HG03432 (cell line): ENCODE measurements around the gene AKT1.
"Not testable (repeated sequence)": the region's sequence is repeated elsewhere in the genome, so short reads cannot be mapped to it uniquely, and the experiment has no call there.

Source experiments
- ATAC-seq: cut with Tn5 transposase; IDR thresholded peaks from one replicate; pipeline ENCODE4 v1.9.1; 2021; ENCODE audit warnings: mild to moderate bottlenecking, moderate library complexity; ENCODE audit not compliant: unreplicated experiment

Gene AKT1

DNA sequence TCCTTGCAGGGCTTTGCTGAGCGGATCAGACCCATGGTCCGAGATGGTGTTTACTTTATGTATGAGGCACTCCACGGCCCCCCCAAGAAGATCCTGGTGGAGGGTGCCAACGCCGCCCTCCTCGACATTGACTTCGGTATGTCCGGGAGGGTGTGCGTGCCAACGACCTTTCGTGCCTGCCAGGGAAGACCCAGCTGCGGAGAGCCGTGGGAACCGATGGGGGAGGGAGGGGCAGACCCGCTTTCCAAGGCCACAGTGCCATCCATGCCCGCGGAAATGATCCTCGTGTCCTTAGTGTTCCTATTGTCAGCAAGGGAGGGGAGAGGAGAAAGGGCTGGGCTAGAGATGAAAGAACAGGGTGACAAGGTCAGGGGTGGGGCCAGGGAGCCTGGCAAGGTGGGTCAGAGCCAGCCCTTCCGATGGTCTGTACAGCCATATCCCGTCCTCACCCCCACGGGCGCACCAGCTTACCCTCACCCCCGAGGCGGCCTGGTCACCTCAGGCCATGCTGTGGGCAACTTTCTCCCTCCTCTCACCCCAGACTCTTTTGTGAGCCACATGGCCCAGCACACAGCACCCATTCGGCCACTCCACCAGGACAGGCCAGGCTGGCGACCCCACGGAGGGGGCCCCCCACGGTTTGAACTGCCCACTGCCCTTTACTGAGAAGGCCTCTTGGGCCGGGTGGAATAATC, 54.3 kb downstream of the AKT1 start:
- ATAC-seq, result no peak

DNA sequence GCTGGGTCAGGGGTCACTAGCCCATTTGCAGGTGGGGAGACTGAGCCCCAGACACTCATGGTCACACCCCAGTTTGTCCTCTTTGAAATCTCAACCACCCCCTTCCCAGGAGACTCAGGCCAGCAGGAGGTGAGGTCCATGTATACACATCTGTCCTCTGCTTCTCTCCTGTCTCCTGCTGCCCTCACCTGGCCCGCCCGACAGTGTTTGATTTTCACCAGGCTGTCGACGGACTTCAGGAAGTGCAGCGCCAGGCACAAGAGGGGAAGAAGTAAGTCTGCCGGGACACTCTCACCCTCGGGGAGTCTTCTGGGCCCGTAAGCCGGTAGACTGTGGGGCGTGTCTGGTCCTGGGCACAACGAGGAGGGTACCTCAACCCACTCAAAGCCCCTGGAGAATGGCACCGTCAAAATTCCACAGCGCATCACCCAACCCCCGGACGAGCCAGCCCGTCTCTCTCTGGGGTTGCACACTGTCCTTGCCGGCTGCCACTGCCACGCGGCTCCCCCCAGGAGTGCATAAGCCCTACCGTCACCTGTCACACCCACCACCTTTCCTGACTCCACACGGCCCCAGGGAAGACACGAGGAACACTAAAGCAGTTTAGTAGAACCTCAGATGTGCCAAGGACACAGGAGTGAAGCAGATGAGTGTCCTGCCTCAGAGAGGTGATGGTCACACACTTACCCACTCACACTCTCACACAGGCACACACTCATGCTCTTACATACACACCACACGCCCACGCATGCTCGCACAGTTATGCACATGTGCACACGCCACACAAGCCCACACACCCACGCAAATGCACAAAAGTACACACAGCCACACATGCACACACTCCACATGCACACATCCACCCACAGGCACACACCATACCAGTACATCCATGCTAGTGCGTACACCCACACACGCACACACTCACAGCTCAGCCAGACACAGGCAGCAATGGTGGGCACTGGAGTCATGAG, 55.7 kb downstream of the AKT1 start:
- no peak for ATAC-seq

DNA sequence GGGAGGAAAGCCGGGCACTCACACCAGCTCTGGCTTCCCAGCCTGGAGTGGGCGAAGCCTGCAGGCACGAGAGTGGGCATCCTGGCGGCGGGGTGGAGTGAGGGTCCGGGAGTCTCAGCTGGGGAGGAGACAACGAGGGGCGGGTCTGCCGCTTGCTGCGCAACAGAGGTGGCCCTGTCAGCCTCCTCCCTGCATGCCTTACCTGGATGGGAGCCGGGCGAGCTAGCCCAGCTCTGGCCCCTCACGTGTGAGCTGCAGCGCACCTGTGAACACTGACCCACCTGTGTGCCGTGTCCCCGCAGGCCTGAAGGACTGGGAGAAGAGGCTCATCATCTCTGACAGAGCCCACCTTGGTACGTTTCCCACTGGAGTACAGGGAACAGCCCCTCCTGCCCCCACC, 56.5 kb downstream of the AKT1 start:
- ATAC-seq, result no peak

DNA sequence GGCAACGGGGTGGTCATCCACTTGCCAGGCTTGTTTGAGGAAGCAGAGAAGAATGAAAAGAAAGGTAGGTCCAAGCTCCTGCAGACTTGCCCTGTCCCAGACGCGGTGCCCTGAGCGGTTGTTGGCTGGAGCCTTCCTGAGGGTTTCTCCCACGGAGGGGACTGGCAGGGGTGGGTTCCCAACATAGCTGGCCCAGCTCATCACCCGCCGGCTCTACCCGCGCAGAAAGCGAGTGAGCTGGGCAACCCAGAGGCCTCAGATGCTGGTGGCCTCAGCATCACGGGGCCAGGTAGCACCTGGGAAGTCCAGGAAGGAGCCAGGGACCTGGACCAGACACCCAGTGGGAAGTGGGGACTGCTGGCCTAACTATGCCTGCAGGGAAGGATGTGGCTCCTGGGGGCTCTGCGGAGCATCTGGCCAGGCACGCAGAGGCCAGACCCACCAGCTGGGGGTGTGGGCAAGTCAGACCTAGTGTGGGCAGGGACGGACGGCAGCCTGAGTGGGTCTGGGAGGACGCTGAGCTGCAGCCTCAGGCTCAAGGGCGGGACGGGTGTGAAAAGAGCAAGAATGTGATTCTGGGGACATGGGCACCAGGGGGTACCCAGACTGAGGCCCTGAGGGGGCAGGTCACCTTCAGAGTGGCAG, 57.1 kb downstream of the AKT1 start:
- no peak for ATAC-seq

DNA sequence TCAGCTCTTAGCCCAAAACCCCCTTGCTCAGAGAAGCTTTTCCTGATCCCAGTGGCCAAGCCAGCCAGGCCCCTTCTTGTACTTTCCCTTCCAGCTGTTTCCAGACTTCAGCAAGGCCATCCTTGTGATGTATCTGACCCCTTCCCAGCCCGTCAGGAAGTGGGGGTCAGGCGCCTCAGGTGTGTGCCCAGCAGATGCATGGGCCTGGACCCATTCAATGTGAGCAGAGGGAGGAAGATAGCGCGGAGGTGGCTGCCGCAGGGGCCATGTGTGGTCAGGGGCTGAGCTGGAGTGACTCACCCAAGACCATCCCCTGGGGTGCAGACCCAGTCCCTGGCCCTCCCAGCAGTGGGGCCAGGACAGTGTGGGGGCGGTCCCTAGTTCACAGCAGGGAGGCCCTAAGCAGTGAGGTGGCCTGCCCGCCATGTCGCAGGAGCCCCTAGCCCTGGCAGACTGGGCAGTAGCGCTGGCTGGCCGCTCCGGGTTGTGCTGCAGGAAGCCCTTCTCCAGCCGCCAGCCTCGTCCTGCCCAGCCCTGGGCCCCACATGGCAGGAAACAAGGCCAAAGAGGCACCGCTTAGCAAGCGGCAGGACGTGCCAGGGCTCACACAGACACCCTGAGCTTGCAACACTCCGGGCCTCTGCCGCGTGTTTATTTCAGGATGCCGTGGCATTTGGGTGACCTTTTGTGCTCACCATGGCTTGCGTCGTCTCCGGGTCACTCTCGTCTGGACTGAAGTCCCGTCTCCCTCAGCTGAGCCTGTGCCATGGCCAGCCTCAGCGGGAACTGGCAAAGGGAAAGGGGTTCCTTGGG, 59.5 kb downstream of the AKT1 start:
- ATAC-seq, result no peak

DNA sequence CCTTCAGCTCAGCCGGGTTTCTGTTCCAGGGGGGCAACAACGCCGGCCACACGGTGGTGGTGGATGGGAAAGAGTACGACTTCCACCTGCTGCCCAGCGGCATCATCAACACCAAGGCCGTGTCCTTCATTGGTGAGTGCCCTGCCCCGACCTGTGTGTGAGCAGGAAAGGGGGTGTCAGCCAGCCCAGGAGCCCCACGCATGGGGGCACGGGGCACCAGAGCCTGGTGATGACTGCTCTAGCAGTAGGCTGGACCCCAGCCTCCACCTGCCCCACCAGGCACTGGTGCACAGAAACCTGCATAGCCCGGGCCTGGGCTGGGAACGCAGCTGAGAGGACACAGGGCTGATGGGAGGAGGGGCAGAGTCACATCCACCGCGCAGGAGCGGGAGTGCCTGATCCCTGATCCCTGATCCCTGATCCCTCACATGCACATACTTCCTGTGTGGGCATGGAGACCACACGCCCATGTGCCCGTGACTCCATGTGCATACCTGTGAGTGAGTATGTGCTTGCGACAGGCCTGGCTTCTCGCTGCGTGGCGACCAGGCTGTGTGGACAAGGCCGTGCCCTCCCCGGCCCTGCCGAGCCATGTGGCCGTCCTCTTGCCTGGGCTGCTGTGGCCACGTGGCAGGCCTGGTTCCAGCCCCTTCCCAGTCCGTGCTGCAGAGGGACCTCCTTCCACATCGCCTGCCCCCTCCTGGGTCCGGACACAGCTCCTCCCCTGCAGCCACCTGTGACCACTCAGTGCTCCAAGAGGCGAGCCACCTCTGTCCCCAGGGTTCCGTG, 60.4 kb downstream of the AKT1 start:
- no peak for ATAC-seq

DNA sequence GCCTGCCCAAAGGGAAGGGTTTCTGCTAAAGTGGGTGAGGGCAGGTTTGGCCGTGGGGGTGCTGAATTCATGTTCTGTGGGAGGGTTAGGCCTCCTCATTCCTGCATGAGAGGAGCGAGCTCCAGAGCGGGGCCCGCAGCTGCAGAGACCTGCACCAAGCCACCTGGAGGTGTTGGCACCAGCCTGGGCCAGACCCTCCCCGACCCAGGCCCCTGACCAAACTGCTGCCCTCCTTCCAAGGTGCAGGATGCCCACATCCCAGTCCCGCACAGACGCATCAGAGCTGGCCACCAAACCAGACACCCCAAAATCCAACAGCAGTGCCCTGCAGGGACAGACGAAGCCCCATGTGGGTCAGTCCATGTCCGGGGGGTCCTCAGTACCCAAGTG, 61.0 kb downstream of the AKT1 start:
- no peak for ATAC-seq

DNA sequence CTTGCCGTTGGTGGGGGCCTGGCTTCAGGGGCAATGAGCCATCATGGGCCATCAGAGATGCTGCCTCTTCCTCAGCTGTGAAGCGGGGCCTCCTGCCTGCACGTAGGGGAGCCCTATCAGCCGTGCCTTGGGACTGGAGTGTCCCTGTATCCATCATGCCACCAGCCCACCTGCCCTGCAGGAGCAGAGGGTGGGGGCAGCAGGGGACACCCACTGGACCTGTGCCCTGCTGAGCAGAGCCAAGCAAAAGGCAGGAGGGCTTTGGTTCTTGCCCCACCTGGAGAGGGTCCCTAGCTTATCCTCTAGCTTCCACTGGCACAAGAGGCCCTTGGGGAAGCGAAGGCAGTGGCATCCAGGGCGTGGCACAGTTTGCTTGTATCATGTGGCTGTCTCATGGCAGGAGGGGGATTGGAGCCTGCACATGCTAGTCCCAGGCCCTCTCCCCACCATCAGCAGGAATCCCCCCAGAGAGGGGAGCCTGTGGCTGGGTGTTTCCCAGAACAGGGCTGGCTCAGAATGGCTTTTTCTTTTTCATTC, 61.4 kb downstream of the AKT1 start:
- ATAC-seq, result no peak

DNA sequence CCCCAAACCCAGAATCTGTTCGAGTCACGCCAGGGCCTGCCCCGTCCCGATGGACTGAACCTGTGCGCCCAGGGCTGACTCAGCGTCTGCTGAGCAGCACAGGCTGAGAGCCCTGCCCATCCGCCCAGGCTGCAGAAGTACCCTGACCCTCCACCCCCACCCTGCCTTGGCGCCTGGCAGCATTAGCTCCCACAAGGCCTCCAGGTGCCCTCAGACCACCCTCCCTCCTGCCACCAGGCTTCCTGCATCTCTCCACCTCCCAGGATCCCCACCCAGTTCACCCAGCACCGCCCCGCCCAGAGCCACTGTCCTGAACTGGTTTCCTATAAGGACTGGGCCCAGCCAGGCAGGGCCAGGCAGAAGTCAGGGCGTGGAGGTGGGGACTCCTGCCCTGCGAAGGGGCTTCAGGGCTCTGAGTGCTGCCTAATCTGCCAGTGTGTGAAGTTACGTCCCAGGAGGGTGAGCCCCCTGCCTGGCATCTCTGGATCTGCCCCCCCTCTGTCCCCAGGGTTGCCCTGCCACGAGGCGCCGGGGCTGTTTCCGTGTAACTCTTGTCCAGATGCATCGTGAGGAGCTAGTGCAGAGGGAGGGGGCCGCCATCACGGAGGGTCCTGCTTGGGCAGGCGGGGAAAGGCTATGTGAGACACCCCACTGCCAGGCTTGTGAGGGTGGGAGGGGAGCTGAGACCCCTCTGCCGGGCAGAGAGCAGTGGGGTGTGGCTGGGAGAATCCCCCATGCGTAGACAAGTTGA, 62.4 kb downstream of the AKT1 start:
- ATAC-seq, result no peak

DNA sequence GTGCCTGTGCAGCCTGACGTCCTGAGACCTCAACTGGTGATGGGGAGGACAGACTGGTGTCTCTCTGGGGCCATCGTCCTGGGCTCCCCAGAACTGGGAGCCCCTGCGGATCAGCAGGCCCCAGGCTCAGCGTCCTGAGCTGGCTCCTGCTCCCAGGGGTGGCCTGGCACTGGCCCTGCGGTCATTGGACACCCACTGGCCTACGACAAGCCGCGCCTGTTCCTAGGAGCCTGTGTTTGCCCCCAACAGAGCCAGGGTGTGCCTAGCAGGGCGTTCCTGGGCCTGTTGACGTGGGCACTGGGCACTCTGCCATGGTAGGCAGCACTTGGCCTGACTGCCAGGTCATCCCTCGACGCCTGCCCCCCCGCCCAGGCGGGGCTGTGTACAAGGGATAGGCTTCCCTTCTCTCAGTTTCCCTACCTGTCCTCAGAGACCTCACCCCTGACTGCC, 63.2 kb downstream of the AKT1 start:
- ATAC-seq, result no peak

DNA sequence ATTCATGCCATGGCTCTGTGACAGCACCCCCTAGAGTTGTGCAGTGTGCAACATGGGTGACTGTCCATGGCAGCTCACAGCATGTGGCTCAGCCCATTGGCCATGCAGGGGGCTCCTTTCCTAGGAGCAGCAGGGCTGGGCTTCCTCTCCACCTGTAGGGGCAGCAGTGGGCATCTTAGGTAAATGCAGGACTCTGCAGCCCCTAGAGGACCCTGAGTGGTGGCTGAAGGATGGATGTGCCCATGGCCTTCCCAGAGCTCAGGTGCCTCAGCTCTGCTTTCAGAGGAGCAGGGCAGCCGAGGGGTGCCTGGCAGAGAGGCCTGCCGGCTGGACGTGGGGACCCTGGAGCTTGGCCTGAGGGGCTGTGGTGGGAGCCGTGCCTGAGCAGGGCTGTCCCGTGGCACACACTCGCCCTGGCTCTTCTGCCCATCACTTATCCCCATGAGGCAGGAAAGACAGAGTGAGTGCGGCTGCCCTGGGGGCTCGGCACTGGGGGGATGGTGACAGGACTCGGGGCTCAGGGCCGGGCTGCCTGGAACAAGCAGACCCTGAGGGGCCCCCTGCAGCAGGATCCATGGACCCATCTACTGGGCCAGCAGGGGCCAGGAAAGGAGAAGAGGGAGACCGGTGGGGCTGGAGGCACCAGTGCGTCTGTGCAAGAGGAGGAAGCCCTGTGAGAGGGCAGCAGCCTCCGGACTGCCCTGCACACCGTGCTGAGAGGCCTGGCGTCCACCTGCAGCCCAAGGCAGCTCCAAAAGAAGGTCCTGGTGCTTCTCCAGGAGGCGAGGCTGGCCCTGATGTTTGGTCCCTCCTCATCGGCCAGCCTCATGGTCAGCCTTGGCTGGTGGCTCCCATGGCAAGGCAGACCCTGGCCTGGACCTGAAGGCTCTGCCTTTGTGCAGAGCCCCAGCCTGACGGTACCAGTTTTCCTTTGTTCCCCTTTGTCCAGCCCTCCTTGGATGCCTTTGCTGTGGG, 63.9 kb downstream of the AKT1 start:
- ATAC-seq, result no peak

DNA sequence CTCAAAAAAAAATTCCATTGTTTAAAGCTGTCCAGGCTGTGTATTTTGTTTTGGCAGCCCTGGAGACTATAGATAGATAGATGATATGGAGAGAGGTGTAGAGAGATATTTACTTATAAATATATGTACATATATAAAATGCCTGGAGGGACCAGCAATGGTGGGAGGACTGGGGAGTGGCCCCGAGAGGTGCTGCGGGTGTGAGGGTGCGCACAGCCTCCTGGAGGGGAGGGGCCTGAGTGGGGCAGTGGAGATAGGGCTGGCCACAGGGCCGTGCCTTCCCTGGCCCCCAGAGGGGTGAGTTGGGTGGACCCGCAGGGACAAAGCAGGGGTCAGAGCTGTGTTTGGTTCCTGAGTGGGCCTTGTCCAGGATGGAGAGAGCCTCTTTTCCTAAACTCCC, 65.1 kb downstream of the AKT1 start:
- ATAC-seq, result no peak

DNA sequence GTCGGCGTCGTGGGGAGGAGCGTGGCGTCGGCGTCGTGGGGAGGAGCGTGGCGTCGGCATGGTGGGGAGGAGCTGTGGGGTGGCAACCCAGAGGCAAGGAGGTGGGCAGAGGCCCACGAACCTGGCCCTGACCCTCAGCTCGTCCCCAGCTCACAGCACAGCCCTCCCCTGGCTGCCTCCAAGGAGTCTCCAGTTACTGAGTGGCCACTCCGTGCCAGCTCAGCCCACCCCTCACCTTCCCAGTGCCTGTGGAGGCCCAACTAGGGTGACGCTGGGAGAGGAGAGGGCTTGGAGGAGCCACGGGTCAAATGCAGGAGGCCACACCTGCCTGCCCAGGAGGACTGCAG, 65.7 kb downstream of the AKT1 start:
- ATAC-seq, result no peak

DNA sequence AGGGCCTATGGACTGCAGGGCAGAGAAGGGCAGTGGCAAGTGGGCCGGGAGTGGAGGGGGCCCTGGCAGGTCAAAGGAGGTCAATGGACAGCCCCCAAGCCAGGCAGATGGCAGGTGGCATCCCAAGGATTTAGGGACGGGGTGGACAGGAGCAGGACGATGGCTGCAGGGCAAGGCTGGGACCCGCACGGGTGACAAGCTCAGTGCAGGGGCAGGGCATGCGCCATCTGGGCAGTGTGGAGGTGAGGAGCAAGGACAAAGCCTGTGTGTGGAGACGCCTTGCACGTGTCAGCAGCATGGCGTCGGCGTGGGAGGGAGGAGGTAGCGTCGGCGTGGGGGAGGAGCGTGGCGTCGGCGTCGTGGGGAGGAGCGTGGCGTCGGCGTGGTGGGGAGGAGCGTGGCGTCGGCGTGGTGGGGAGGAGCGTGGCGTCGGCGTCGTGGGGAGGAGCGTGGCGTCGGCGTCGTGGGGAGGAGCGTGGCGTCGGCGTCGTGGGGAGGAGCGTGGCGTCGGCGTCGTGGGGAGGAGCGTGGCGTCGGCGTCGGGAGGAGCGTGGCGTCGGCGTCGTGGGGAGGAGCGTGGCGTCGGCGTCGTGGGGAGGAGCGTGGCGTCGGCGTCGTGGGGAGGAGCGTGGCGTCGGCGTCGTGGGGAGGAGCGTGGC, 66.2 kb downstream of the AKT1 start:
- not testable (repeated sequence) for ATAC-seq

DNA sequence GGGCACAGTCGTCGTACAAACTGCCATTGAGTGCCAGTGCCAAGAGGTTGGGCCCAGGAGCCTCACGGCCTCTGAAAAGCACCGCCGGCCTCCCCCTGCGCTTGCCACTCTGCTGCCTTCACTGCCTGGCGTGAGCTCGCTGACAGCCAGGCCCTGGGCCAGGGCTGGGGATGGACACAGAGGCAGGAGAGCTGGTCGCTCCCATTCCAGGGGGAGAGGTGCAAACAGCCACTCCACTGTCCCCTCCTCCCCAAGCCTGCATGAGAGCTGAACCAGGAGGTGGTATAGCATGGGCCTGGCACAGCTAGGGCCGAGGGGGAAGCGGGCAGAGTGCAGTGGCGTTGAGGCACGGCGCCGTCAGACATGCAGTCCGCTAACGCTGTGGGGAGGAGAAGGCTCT, 66.9 kb downstream of the AKT1 start:
- ATAC-seq, result no peak

DNA sequence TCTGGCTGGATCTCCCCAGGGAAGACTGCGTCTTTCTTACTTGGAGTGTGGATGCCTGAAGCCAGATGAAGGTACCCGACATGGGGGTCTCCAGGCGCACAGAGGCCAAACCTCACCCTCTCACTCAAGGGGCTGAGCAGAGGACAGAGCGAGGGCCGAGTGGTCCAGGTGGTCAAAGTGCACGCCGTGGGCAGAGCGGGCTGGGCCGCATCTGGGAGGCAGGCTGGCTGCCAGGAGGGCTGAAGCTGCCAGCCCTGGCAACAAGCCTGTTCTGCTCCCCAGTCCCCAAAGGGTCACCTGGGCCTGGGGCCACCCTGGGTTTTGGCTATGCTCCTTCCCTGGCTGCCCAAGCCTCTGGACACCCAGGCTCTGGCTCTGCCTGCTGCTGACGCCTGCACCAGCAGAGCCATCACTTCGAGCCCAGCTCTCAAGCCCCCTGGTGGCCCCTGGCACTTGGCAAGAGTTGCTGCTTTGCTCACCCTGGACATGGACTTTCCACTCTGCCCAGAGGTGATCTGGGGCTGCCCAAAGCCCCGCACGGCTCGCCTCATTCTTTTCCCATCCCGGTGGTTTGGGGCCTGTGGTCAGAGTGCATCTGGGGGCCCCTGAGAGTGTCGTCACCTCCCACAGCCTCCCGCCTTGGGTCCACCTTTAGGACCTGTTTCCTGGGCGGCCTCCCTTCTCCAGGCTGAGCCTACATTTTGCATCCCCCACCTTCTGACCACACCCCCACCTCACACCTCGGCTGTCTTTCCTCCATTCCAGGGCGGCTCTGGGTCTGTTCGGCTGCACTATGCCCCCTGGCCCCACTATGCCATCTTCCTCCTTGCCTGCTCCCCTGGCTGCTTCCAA, 68.7 kb downstream of the AKT1 start:
- no peak for ATAC-seq
